Pancreas (tissue), 10 donors: Measurements from ENCODE around the gene LRRC8B. TPM values are rescaled to one million over a fixed set of nuclear protein-coding genes. Genes with fewer than 3 reads are reported as not detected.

Experiments used
- ATAC-seq, 4 donors: fragments of 200-7000 bp; cut with Tn5 transposase; one replicate each; pipeline versions ENCODE4 v1.8.0 to v1.9.1; 2020; ENCODE audit warnings: mild to moderate bottlenecking in 4 of 4, moderate library complexity in 4 of 4
- DNase-seq, 6 donors: peaks; one replicate each; pipeline ENCODE4 v3.0.0-alpha.2; 2020
- FAIRE-seq: peaks from 2 replicates; lab custom pipeline; 2012; peaks lifted over from hg19 to GRCh38; lab: Jason Lieb, UNC
- H3K27ac ChIP-seq, 4 donors: fragments of 200-600 bp; sonication (generic); 1 replicate in 3 of 4; 2 replicates in 1 of 4; pipeline versions ENCODE4 v1.5.0 to v1.8.0; 2020
- H3K27me3 ChIP-seq, 4 donors: fragments of 200-600 bp; one replicate each; pipeline ENCODE4 v1.8.0; 2021
- H3K36me3 ChIP-seq, 3 donors: fragments of 200-600 bp; sonication (generic) in 1 of 3; one replicate each; pipeline versions ENCODE4 v1.5.0 to v1.8.0; 2020 to 2021
- H3K4me1 ChIP-seq, 3 donors: fragments of 200-600 bp; one replicate each; pipeline ENCODE4 v1.8.0; 2021
- H3K4me3 ChIP-seq, 4 donors: fragments of 200-600 bp; sonication (generic) in 2 of 4; one replicate each; pipeline versions ENCODE4 v1.5.0 to v1.8.0; 2020 to 2021
- H3K9me3 ChIP-seq, 4 donors: fragments of 200-600 bp; one replicate each; pipeline ENCODE4 v1.8.0; 2021
- CTCF ChIP-seq, 4 donors: fragments of 200-600 bp; sonication (generic) in 3 of 4; IDR thresholded peaks; one replicate each; pipeline versions ENCODE4 v1.5.0 to v1.8.0; 2021; ENCODE audit warnings: antibody characterized with exemption in 4 of 4
- WGBS, 2 donors: extraction: QIAGEN DNeasy Blood & Tissue Kit; methylation state at CpG; one replicate each; pipeline ENCODE4 v1.1.7; 2013; 5-methylcytosine and 5-hydroxymethylcytosine counted together
- intact Hi-C, 3 donors: fragments of 100-400 bp; cut with DNase I; formaldehyde crosslinking; loops; one replicate each; pipeline versions ENCODE4 v1.11.1 to v1.14.2; 2022
- polyA plus RNA-seq, 2 donors: library from polyadenylated mRNA; stranded (reverse); fragments of 200-250 nt; gene quantifications; one replicate each; pipeline ENCODE4 v1.2.3, GENCODE V29; 2013
- total RNA-seq, 6 donors: library from RNA; stranded (reverse); fragmentation: NEBNext Ultra II Directional in 4 of 6; extraction: Animal tissue kit (Norgen Biotek cat#: 25700) in 4 of 6; gene quantifications; one replicate each; pipeline versions ENCODE4 v1.2.1 to v1.2.4, GENCODE V29; 2021 to 2023
- donor health status: healthy with polysubstance abuse.
- donor health status: DM: no; HTN: no; CAD: no; lungs with moderate emphysema.
- donor health status: DM: no; HTN: no; CAD: no.
- donor health status: control.
- donor health status: control.
- donor health status: Bipolar disorder and iron deficiency.
- donor health status: DM: yes; HTN: yes; CAD: no.
- donor health status: DM: no; HTN: no; CAD: no.
- donor health status: DM: no; HTN: no; CAD: no.
- donor health status: DM: yes; HTN: yes; CAD: no.

Gene LRRC8B
- total and polyA plus RNA-seq, 8 donors = 1.7 to 14.2 (median 7.3) TPM

- TF ChIP-seq CTCF (IDR thresholded peaks at IDR 0.05) = no peak
- Histone ChIP-seq H3K27me3 (no peaks in the 10 kb centered on the region), H3K36me3 (no peaks in the 10 kb centered on the region), H3K4me1 (peaks cover 16 to 21% (median 17%) of the 10 kb centered on the region in 3 donors), H3K27ac (no peak overlapping the region), H3K9me3 (no peaks in the 10 kb centered on the region), H3K4me3 (no peak overlapping the region)
- 99 to 100% methylated on average over 1 of the region's 1 CpG for WGBS, 2 donors
- FAIRE-seq (no peak), DNase-seq (no peak), ATAC-seq (no peak)
- intact Hi-C loops = no loop called here
Measured at GRCh38 chr1:89578151-89578550, 53.5 kb downstream of the LRRC8B start.

GRCh38 chr1:89578946-89579684 is 54.5 kb downstream of the LRRC8B start:
- H3K27me3 ChIP-seq = no peaks in the 10 kb centered on the region
- no peaks in the 10 kb centered on the region for H3K36me3 ChIP-seq
- H3K4me3 ChIP-seq = no peak overlapping the region
- FAIRE-seq (no peak), DNase-seq (no peak), ATAC-seq (peak; percentile 55 to 81 (median 76))
- intact Hi-C loops = no loop called here
- no peak for TF ChIP-seq CTCF (IDR thresholded peaks at IDR 0.05)
- H3K4me1 ChIP-seq = peaks cover 16 to 21% (median 17%) of the 10 kb centered on the region in 3 donors
- 34 to 35% methylated on average over 2 of the region's 2 CpGs for WGBS, 2 donors
- H3K27ac ChIP-seq = peak overlapping the region in 2 of 4 donors; percentile 53
- H3K9me3 ChIP-seq = no peaks in the 10 kb centered on the region

GRCh38 chr1:89580036-89580435 is 55.4 kb downstream of the LRRC8B start:
- WGBS, 2 donors = 30 to 38% methylated on average over 7 of the region's 7 CpGs

GRCh38 chr1:89581859-89582258 is 57.2 kb downstream of the LRRC8B start:
- H3K27ac ChIP-seq = no peak overlapping the region
- FAIRE-seq (no peak), DNase-seq (no peak), ATAC-seq (no peak)
- H3K27me3 ChIP-seq = no peaks in the 10 kb centered on the region
- H3K36me3 ChIP-seq = no peaks in the 10 kb centered on the region
- intact Hi-C loops = no loop called here
- H3K4me3 ChIP-seq = no peak overlapping the region
- no peak for TF ChIP-seq CTCF (IDR thresholded peaks at IDR 0.05)
- no peaks in the 10 kb centered on the region for H3K9me3 ChIP-seq
- peaks cover 16 to 21% (median 17%) of the 10 kb centered on the region in 3 donors for H3K4me1 ChIP-seq
- 96 to 98% methylated on average over 1 of the region's 1 CpG for WGBS, 2 donors

More at GRCh38 chr1:89580036-89580435, 55.4 kb downstream of the LRRC8B start:
- DNase-seq = peak in 1 of 6 donors; percentile 19
- no peak for FAIRE-seq
- ATAC-seq = peak; percentile 67 to 86 (median 78)
- Histone ChIP-seq H3K27ac (peak overlapping the region; percentile 0 to 53 (median 42)), H3K36me3 (no peaks in the 10 kb centered on the region), H3K4me1 (peaks cover 16 to 21% (median 17%) of the 10 kb centered on the region in 3 donors), H3K4me3 (peak overlapping the region in 1 of 4 donors; percentile 1), H3K9me3 (no peaks in the 10 kb centered on the region), H3K27me3 (no peaks in the 10 kb centered on the region)
- no peak for TF ChIP-seq CTCF (IDR thresholded peaks at IDR 0.05)
- intact Hi-C loops = no loop called here

- H3K36me3 ChIP-seq = no peaks in the 10 kb centered on the region
- intact Hi-C loops = no loop called here
- no peak for DNase-seq
- WGBS, 2 donors = 89 to 94% methylated on average over 9 of the region's 9 CpGs
- H3K27ac ChIP-seq = no peak overlapping the region
- H3K4me1 ChIP-seq = peaks cover 14 to 21% (median 16%) of the 10 kb centered on the region in 3 donors
- H3K9me3 ChIP-seq = no peaks in the 10 kb centered on the region
- H3K4me3 ChIP-seq = no peak overlapping the region
- ATAC-seq = no peak
- H3K27me3 ChIP-seq = no peaks in the 10 kb centered on the region
- FAIRE-seq = no peak
- TF ChIP-seq CTCF (IDR thresholded peaks at IDR 0.05) = no peak
Measured at GRCh38 chr1:89582571-89582970, 57.9 kb downstream of the LRRC8B start.
